HT-29 (cell line): ENCODE data around the gene PNPLA6. TPM values are rescaled to one million over a fixed set of nuclear protein-coding genes. Genes with fewer than 3 reads are reported as not detected.

Experiments used
- DNase-seq: peaks from one replicate; pipeline ENCODE4 v3.0.0-alpha.2; 2015; ENCODE audit warnings: low spot score
- total RNA-seq: library from RNA; depleted of rRNA; stranded (reverse); fragments of >200 nt; shearing (Covaris generic); gene quantifications from 2 replicates; pipeline ENCODE4 v1.2.3, GENCODE V29; 2014

Gene PNPLA6
- total RNA-seq, 1 experiment from 2014 or later: 74.3 TPM

DNA sequence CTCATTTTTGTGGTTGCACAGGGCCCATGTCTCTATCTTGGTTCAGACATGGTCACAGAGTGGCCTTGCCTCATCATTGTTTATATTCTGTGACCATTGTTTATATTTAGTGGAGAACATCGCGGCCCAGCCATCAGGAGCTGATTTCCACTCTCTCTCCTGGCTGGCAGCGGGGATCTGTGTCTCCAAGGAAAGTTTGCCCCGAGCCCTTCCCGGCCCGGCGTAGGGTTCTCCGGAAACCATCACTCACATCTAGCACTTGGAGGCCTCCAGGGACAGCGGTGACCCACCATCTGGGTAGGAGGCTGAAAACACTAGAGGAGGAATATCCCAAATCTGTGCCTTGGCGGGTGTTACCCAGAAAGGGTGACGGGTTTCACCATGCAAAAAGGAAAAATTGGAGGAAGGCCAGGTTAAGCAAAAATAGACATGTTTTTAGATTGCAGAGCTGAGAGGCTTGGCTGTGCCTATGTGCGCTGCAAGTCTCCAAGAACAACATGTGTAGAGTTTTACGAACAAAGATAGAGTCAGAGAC lies 20.3 kb upstream of the PNPLA6 start:
- no peak for DNase-seq

DNA sequence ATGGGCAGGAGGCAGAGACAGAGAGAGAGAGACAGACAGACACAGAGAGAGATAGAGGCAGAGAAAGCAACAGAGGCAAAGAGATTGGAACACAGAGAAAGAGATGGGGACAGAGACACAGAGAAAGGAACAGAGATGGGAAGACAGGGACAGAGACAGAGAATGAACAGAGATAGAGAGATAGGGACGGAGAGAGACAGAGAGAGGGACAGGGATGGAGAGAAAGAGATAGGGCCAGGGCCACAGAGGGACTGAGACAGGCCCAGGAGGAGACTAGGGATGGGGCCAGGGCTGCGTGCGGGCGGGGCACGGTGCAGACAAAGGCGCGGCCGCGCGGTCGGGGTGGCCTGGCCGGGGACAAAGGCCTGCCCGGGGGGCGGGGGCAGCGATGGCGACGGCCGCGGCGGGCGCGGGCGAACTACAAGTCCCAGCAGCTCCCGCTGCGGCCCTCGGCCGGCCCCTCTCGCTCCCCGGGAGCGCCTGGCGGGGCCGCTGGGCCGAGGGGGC lies 19.8 kb upstream of the PNPLA6 start, which contains the start of gene ZNF358:
ZNF358 (plus strand) TSS at position 459 of the 507 bp plus-strand sequence. CDS start 3,140 bp downstream, outside the sequence.
- DNase-seq: no peak

DNA sequence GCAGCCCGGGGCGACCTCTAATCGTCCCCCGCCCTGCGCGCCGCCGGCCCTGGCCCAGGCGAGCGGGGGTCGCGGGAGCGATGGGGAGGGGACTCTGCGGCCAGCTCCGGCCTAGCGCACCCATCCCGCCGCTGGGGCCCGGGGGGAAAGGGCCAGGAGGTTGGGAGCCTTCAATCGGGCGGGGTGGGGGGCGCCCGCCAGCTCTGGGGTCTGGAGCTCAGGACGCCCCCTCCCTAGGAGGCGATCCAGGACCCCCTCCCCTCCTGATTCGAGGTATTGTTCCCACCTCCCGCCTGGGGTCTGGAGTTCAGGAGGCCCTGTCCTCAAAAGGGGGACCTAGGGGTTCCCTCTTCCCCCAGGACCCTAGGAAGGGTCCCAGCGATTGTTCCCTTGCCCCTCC lies 19.2 kb upstream of the PNPLA6 start:
- no peak for DNase-seq

DNA sequence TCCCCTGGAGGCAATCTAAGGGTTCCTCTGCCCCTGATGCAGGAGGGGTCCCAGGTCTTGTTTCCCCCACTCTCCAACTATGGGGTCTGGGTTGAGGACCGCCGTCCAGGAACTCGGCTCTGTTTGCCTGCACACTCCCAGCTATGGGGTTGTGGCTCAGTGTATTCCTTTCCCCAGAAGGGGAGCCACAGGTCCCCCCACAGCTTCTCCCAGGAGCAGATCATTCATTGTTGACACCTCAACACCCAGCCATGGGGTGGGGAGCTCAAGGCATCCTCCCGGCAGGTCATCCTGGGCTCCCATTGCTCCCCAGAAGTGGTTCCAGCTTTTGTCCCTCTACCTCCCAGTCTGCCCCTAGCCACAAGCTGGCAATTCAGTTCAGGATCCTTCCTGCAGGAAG lies 18.6 kb upstream of the PNPLA6 start:
- no peak for DNase-seq

DNA sequence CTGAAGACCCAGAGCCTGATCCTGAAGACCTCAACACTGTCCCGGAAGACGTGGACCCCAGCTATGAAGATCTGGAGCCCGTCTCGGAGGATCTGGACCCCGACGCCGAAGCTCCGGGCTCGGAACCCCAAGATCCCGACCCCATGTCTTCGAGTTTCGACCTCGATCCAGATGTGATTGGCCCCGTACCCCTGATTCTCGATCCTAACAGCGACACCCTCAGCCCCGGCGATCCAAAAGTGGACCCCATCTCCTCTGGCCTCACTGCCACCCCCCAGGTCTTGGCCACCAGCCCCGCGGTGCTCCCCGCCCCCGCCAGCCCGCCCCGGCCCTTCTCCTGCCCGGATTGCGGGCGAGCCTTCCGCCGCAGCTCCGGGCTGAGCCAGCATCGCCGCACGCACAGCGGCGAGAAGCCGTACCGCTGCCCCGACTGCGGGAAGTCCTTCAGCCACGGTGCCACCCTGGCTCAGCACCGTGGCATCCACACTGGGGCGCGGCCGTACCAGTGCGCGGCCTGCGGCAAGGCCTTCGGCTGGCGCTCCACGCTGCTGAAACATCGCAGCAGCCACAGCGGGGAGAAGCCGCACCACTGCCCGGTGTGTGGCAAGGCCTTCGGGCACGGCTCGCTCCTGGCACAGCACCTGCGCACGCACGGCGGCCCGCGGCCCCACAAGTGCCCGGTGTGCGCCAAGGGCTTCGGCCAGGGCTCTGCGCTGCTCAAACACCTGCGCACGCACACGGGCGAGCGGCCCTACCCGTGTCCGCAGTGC lies 16.0 kb upstream of the PNPLA6 start:
- DNase-seq: no peak

DNA sequence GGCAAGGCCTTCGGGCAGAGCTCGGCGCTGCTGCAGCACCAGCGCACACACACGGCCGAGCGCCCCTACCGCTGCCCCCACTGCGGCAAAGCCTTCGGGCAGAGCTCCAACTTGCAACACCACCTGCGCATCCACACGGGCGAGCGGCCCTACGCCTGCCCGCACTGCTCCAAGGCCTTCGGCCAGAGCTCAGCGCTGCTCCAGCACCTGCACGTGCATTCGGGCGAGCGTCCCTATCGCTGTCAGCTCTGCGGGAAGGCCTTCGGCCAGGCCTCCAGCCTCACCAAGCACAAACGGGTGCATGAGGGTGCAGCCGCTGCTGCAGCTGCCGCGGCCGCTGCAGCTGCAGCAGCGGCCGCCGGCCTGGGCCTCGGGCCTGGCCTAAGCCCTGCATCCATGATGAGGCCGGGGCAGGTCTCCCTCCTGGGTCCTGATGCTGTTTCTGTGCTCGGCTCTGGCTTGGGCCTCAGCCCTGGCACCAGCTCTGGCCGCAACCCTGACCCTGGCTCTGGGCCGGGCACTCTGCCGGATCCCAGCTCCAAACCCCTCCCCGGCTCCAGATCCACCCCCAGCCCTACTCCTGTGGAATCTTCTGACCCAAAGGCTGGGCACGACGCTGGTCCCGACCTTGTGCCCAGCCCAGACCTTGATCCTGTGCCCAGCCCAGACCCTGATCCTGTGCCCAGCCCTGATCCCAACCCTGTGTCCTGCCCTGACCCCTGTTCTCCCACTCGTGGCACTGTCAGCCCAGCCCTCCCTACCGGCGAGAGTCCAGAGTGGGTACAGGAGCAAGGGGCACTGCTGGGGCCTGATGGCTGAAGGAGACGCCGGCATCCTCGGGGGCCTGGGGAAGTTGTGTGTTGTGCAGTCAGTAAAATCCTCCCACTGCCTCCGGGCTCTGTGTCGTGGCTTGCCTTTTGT lies 15.1 kb upstream of the PNPLA6 start:
- DNase-seq: no peak

DNA sequence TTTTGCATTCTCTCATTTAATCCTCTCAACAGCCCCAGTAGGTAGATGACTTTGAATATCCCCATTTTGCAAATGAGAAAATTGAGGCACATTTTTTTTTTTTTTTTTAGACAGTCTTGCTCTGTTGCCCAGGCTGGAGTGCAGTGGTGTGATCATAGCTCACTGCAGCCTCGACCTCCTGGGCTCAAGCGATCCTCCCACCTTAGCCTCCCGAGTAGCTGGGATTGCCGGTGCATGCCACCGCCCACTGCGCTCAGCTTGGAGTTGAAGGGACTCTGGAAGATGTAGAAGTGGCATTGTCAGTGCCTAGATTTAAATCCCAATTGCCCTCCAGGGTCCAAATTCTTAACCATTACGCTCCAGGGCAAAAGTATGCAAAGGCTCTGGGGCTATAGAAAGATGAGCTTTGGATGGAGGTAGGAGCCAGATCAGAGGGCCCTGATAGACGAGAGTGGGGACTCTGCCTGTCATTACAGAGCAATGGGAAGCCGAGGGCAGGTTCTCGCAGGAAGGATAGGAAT lies 13.9 kb upstream of the PNPLA6 start:
- no peak for DNase-seq

DNA sequence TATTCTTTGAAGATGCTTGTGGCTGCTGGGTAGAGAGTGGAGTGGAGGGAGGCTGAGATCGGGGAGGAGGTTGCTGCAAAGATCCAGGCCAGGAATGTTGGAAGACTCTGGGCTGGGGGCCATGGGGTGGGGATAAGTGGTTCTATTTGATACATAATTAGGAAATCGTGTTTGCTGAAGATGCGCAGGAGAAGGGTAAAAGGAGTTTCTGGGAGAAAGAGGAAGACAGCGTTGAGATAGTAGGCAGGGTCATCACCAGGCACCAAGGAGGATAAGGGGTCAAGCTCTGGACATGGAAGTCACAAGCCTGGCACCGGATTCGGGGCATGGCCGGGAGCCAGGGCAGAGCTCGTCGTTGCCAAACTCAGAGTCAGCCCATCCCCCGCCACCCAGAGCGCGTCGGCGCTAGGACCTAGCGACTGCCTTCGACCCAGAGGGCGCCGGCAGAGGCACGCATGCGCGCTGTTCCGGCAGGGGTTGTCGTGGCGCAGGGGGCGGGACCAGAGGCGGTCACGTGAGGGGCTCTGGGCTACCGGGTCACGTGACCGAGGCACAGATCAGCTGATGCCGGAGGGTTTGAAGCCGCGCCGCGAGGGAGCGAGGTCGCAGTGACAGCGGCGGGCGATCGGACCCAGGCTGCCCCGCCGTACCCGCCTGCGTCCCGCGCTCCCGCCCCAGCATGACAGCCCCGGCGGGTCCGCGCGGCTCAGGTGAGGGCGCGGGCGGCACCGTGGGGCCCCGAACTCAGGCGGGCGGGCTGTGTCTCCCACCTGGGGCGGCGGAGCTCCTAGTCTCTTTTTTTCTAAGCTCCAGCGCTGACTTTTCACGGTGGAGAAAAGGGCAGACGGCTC lies 13.2 kb upstream of the PNPLA6 start, which contains the start of gene MCOLN1:
MCOLN1 (plus strand) TSS at position 553 of the 851 bp plus-strand sequence; CDS start at position 680, 127 bp downstream.
- DNase-seq: peak; percentile 93

DNA sequence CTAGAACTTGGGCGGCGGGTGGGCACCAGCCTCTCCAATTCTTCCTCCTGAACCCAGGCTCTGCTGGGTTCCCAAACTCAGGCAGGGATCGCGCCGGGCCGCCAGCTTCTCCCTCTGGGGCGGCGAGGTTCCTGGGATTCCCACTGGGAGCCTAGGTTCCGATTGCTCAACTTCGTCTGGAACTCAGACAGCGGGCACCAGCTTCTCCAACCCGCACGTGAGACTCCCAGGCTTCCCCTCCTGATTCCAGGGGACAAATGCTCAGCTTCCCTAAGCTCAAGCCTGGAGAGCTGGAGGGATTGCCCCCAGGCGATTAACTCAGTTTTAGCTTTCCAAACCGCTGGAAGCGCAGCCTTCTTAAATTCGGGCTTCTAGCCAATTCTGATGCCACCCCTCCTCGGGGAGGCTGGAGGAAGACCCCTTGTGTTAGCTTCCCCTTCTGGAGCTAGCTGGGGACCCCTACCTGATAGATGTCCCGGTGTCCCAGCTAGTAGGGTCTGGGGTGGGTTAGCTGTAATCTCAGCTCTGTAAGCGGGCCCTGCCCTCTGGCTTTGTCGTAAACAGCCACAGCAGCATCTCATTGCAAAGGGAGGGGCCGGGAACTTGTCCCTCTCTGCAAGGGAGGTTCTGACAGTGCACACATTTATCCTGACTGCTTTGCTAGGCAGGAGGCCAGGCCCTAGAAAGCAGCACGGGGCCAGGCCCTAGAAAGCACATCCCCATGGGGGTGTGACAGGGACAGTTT lies 12.4 kb upstream of the PNPLA6 start:
- DNase-seq: no peak

DNA sequence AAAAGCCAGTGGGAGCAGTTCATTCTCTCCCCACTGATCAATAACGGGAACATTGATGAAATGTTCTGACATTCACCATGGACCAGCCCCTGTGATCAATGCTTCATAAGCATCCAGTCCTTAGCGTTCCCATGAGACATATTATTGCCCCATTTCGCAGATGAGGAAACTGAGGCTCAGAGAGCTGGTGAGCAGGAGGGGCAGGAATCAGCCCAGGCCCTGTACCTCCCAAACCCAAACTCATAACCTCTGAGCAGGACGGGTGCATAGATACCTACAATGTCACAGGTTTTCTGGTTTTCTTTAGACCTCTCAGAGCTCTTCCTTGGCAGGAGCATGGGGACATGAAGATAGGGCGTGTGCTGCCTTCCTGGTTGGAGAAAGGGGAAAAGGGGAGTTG lies 11.0 kb upstream of the PNPLA6 start:
- DNase-seq: no peak

DNA sequence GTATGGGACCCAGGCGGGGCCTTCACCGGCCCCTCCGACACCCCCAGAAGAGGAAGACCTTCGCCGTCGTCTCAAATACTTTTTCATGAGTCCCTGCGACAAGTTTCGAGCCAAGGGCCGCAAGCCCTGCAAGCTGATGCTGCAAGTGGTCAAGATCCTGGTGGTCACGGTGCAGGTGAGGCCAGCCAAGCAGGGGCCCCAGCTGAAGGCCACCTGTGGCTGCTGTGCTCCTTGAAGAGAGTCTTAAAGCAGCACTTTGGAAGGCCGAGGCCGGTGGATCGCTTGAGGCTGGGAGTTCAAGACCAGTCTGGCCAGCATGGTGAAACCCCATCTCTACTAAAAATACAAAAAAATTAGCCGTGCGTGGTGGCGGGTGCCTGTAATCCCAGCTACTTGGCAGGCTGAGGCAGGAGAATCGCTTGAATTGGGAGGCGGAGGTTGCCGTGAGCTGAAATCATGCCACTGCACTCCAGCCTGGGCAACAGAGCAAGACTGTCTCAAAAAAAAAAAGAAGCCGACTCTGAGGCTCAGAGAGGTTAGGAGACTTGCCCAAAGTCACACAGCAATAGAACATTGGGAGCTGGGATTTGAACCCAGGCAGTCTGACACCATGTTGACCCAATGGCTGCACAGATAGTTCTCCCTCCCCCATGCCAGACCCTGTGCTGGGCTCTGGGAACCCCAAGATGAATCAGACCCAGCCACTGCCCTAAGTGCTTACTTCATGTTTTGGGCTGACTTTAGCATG lies 10.4 kb upstream of the PNPLA6 start:
- DNase-seq: no peak

DNA sequence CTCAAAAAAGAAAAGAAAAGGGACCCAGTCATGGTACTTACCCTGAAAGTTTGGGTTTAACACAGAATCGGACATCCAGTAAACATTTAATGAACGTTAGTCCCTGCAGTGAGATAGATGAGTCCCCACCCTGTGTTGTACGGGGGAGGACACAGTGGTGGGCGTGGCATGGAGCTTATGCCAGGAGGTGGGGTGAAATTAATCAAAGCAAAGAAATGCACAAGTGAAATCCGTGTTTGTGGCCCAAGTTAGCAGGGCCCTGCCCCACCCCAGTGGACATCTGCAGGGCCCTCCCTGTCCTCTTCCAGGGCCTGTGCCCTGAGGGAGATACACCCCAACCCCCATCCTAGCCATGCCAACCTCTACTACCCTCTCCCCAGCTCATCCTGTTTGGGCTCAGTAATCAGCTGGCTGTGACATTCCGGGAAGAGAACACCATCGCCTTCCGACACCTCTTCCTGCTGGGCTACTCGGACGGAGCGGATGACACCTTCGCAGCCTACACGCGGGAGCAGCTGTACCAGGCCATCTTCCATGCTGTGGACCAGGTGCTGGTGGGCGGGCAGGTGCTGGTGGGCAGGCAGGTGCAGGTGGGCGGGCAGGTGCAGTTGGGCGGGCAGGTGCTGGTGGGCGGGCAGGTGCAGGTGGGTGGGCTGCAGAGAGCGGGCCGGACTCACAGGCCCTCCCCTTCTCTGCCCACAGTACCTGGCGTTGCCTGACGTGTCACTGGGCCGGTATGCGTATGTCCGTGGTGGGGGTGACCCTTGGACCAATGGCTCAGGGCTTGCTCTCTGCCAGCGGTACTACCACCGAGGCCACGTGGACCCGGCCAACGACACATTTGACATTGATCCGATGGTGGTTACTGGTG lies 9.2 kb upstream of the PNPLA6 start:
- DNase-seq: no peak

DNA sequence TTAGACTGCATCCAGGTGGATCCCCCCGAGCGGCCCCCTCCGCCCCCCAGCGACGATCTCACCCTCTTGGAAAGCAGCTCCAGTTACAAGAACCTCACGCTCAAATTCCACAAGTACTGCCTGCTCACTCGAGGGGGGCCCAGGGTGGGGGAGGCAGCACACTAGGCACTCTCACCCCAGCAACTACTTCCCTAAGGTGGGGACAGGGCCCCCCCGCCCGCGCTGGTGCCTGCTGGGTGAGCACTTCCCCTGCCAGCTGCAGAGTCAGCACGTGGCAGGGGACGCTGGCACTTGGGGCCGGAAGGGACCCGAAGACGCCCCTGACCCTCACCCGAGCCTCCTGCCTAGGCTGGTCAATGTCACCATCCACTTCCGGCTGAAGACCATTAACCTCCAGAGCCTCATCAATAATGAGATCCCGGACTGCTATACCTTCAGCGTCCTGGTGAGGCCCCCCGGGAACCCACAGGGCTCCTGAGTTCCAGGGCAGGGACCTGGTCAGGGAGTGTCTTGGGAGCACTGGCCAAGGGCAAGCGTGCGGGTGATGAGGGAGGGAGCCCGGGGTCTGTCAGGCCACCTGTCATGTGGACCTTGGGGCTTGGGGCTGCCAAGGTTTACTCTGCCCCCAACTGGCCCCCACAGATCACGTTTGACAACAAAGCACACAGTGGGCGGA lies 7.9 kb upstream of the PNPLA6 start:
- DNase-seq: no peak

DNA sequence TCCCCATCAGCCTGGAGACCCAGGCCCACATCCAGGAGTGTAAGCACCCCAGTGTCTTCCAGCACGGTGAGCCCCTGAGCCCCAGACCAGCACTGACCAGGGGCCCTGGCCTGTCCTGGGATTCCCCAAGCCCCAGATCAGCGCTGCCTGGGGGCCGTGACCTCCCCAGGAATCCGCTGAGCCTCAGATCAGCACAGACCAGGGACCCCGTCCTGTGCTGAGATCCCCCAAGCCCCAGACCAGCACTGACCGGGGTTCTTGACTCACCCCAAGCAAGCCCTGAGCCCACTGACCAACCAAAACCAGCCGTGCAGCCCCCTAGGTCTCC lies 7.4 kb upstream of the PNPLA6 start:
- no peak for DNase-seq

DNA sequence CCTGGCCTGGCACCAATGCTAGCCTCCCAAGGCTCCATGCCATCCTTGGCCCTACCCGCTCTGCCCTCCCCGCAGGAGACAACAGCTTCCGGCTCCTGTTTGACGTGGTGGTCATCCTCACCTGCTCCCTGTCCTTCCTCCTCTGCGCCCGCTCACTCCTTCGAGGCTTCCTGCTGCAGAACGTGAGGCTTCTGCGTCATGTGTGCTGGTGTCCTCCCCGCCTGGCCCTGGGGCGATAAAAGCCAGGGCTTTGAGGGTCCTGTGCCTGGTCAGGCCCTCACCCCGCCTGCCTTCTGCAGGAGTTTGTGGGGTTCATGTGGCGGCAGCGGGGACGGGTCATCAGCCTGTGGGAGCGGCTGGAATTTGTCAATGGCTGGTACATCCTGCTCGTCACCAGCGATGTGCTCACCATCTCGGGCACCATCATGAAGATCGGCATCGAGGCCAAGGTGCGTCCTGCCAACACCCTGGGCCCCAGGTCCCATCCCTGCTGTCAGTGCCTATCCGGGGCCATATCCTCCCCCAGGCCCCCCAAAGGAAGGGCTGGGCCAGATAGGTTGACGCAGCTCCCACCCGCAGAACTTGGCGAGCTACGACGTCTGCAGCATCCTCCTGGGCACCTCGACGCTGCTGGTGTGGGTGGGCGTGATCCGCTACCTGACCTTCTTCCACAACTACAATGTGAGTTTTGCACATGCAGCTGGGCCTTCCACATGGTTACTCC lies 6.8 kb upstream of the PNPLA6 start:
- DNase-seq: no peak

DNA sequence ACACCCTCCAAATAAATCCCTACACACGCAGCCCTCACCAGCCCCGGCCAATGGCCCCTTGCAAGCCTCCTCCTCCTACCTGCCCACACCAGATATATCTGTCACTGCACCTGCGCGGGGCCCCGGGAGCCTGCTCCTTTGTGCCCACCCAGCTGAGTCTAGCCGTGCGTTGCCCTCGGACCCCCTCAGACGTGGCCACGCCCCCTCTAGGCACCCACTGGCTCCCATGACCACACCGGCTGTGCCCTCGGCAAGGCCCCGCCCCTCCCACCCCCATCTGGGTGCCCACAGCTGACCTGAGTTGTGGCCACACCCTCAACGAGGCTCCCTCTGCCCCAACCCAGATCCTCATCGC lies 6.3 kb upstream of the PNPLA6 start:
- no peak for DNase-seq
